HG03342 (cell line): Measurements from ENCODE around the gene CCNI2.
A peak's percentile ranks its signal among the peaks of the same experiment; 100 is the strongest.

Experiments
- ATAC-seq: cut with Tn5 transposase; IDR thresholded peaks from one replicate; pipeline ENCODE4 v1.9.1; 2021; ENCODE audit warnings: mild to moderate bottlenecking, moderate library complexity; ENCODE audit not compliant: unreplicated experiment

The CCNI2 gene

GRCh38 chr5:132749506-132749905 is 2.3 kb downstream of the CCNI2 start:
- no peak for ATAC-seq

DNA sequence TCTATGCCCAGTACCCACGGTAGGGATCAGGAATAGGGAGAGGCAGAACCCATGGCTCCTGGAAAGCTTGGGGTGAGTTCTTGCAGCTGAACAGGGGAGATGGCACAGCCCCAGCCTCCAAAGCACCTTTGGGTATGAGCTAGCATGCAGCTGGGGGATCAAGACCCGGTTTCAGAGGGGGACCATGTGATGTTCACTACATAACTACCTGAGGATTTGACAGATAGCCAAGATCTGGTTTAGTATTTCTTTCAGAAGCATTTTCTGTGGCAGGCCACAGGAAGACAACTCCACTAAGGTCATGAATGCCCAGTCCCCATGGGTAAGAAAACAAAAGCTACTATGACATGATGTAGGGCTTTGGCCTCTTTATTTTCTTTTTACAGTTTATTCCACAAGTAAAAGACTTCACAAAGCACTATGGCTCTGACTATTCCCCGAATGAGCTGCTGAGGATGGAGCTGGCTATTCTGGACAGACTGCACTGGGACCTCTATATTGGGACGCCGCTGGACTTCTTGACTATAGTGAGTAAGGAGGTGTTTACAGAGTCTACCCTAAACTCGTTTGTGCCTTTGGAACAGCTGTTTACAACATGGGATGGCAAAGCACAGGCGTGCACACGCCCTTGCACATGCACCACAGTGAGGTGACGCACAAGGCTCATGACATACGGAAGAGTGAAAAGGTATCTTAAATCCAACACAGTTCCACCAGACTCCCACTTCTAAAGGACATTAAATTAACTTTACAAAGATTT is 3.4 kb downstream of the CCNI2 start:
- peak; percentile 30 for ATAC-seq

DNA sequence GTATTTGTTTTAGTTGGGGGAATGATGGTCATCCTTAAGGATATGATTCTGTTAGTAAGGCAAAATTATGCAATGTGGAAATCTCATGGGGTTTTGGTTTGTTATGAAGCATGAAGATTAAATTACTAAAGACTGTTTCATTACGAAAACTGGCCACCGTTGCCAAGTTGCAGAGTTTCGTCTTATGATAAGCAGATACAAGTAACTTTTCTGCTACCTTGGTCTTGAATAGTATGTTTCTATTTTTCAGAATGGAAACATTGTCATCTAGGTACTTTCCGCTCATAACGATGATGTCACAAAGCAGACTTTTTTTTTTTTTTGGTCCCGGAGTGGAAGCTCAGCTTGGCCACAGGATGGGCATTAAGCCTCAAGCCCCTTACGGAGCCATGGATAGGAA is 4.2 kb downstream of the CCNI2 start:
- peak; percentile 33 for ATAC-seq

GRCh38 chr5:132751971-132752580 is 4.8 kb downstream of the CCNI2 start:
- no peak for ATAC-seq

DNA sequence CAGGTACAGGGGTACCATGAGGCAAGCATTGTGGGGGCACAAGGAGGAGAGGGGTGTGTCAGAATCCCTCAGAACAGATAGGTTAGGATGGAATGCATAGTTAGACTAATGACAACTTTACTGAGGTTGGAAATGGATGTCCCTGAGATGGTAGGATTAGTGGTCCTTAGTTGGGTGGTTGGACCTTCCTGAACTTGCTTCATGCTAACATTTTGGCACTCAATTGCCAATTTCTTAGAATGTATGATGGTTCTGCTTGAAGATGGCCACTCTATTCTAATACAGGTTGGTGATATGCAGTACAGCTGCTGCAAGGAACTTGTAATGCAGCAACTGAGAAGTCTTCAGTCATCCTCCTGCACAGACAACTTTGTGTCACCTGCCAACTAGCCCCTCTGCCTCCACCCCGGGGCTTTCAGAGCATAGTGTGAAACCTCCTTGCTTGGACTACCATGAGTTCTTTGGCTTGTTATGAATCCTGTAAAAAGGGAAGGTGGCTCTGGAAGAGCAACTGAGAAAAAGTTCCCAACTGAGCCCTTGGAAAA is 5.4 kb downstream of the CCNI2 start:
- no peak for ATAC-seq

DNA sequence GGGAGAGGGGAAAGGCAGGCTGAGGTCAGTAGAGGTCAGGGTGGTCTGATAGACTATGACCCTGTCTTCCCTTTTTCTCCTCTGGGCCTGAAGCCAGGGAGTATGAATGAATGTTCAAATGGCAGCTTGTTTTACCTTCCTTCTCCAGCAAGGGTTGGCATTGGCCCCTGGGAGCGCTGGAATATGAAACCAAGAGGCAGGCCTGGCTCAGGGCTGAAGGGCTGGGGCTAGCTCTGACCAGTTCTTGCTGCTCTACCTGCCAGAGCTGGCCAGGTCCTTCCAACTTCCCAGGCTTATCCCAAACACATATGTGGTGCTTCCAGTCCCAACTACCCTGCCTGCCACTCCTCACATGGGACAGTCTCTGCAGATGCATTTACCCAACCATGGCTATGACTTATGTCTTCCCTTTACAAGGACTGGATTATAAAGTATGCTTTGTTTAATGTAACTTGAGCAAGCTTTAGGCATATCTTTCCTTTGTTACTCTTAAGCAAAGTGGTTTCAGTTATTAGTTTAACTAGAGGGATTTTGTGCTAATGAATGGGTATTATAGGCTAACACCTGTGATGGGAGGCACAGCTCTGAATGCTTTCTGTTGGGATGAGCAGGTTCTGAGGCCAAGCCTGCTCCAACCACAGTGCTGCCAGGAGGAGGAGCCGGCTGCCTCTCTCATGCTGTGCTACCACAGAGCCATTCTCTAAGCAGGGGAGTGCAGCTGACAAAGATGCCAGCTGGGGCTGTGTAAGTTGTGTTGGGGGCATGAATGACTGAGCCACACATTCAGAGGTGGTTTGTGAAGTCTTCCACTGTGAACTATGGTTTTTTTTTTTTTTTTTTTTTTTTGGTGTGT is 6.1 kb downstream of the CCNI2 start:
- ATAC-seq = no peak

DNA sequence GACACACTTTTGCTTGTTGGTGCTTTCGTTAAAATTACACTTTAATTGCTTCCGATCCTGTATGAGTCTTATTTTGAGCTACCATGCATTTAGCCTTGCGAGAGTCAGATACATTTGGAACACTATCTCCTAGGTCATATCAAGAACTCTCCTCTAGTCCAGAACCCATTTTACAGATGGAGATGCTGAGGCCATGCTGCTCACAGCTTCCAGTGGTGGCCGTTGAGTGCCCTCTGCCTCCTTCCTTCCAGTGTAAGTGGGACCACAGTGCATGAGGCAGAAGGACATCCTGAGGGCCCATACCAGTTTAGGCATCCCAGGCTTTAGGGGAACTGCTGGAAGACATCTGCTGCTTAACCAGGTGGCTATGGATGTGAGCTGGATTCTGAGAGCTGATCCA is 6.9 kb downstream of the CCNI2 start:
- ATAC-seq = no peak

DNA sequence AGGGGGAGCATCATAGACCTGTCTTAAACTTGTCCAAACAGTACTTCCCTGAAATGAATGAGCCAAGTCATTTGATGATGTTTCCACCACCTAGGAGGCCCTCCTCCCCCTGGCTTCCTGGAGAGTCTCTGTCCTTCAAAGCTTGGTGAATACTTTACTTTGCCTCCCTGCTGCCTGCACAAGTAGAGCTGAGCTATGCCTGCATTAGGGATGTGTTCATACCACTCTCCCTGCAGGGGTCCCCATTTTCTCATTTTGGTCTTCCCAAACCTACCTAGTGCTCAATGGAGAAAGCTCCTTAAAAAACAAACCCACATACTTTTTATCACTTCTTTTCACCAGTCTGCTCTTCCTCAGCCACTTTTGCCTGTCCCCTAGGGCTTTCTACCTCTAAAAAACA is 7.7 kb downstream of the CCNI2 start:
- no peak for ATAC-seq

DNA sequence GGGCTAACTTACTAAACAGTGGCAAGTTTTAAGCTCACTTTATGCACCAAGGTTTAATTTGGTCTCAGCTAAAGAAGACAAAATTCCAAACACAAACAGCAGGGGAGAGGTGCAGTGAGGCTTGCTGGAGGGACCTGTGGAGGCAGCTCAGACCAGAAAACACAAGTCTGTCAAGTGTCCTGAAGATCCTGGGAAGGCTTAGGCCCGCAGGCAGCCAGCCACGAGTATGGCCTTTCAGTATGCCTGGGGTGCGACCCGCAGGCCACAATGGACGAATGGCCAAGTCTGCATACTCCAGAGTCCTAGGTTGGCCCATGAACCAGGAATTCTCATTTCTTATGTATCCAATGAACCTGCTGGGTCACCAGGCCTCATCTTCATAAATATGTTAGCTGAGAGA is 9.3 kb downstream of the CCNI2 start:
- no peak for ATAC-seq

DNA sequence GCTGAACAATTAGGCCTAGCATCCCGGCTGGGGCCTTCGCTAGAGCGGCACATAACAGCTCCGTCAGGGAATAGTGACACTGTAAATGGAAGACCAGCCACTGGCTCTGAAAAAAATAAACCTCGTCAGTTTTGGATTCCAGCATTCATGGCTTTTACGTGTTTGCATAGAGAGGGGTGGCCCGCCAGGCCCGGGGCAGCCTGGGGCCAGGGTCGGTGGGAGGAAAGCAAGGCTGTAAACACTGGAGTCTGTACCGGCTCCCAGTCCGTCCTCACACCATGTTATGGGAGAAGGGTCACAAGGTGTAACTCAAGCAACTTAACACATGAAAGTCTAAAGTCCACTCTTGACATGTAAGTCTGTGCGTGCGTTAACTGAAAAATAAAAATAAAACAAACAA is 11.2 kb downstream of the CCNI2 start:
- no peak for ATAC-seq

GRCh38 chr5:132759114-132760048 is 12.2 kb downstream of the CCNI2 start:
- ATAC-seq = no peak

GRCh38 chr5:132760049-132760420 is 12.8 kb downstream of the CCNI2 start:
- ATAC-seq = no peak

GRCh38 chr5:132760601-132761317 is 13.5 kb downstream of the CCNI2 start:
- no peak for ATAC-seq

GRCh38 chr5:132761321-132762240 is 14.4 kb downstream of the CCNI2 start:
- no peak for ATAC-seq

DNA sequence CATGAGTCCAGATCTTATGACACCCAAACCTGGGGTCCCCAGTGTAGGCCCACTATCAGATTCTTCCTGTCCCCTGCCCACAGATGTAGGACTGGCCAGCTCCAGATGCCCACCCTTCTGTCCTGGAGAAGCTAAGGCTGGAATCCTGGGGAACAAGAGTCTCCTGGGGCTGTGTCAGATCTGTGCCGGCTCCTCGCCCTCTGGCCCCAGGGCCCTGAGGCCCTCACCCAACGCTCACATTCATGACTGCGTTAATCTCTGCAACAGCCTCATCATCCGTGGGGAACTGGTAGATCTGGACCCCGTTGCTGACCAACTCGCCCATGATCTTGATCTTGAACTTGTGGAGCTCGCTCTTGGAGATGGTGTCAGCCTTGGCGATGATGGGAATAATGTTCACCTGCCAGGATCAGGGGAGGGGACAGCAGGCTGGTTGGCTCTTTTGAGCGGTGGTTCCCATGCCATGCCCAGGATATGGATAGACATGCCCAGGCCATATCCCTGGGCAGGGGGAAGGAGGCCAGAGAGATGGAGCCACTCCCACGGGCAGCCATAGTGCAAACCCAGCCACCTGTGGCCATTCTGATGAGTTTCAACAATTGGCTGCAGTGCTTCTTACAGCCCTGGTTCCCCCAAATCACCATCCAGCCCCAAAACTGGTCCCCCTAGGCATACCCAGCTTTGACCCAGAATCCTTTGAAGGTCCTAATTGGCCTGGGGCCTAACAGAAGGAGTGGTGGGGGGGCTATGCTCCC is 15.2 kb downstream of the CCNI2 start:
- no peak for ATAC-seq

DNA sequence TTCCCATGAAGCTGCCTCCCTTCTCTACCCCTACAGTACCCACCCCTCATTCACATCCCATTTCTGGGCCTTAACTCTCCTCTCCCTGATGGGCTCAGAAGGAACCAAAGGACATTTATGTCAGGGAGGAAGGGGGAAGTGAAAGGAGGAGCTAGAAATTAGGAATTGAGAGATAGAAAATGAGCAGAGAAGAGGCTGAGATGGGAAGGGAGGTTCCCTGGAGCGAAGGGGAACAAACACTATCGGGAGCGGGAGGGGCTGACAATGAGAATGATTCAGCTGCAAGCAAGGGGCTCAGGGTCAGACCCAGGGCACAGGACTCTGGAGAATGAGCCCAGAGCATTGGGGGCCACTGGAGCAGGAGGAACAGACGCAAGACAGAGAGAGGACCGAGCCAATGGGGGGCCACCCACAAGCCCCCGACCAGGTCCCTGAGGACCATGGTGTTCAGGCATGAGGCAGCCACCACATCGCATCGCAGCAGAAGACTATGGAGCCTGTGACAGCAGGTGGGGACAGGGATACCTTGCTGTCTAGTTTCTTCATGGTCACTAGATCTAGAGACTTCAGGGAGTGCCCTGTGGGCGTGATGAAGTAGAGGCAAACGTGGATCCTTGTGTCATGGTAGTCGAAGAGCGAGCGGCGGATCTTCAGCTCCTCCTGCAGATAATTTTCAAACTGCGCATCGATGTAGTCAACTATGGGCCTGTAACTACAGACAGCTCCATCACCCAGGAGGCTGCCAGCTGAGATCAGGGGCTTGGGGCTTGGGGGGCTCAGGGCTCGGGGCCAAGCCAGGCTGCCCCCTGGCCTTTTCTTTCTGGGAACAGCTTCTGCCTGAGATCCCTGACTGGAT is 16.2 kb downstream of the CCNI2 start:
- no peak for ATAC-seq

GRCh38 chr5:132764051-132764450 is 16.8 kb downstream of the CCNI2 start:
- ATAC-seq = no peak
